Neural progenitor cell (in vitro differentiated cells): ENCODE measurements around the gene ICA1L. TPM values are rescaled to one million over a fixed set of nuclear protein-coding genes. Genes with fewer than 3 reads are reported as not detected.

Source experiments
- DNase-seq: peaks from one replicate; pipeline ENCODE4 v3.0.0-alpha.2; 2016; ENCODE audit warnings: low spot score
- H2AFZ ChIP-seq: fragments of 200-600 bp; sonication (generic); replicated peaks from 2 replicates; pipeline ENCODE4 v1.6.1; 2016; ENCODE audit warnings: antibody characterized with exemption
- H3F3A ChIP-seq: fragments of 200-600 bp; sonication (generic); 2 replicates; pipeline ENCODE4 v1.6.1; 2016; ENCODE audit warnings: antibody characterized with exemption, low read depth
- H3K27ac ChIP-seq: fragments of 200-600 bp; sonication (generic); 2 replicates; pipeline ENCODE4 v1.5.1; 2016; ENCODE audit warnings: mild to moderate bottlenecking
- H3K27me3 ChIP-seq: fragments of 200-600 bp; sonication (generic); 2 replicates; pipeline ENCODE4 v1.6.1; 2016; ENCODE audit warnings: mild to moderate bottlenecking, moderate library complexity
- H3K36me3 ChIP-seq: fragments of 200-600 bp; sonication (generic); 2 replicates; pipeline ENCODE4 v1.5.1; 2016
- H3K4me1 ChIP-seq: fragments of 200-600 bp; sonication (generic); 2 replicates; pipeline ENCODE4 v1.6.1; 2016; ENCODE audit warnings: mixed run types
- H3K4me2 ChIP-seq: fragments of 200-600 bp; sonication (generic); 2 replicates; pipeline ENCODE4 v1.6.1; 2016
- H3K4me3 ChIP-seq: fragments of 200-600 bp; sonication (generic); 2 replicates; pipeline ENCODE4 v1.5.1; 2016
- H3K79me2 ChIP-seq: fragments of 200-600 bp; sonication (generic); 2 replicates; pipeline ENCODE4 v1.6.1; 2016; ENCODE audit warnings: low read depth
- H3K9ac ChIP-seq: fragments of 200-600 bp; sonication (generic); 2 replicates; pipeline ENCODE4 v1.6.1; 2016
- H3K9me3 ChIP-seq: fragments of 200-600 bp; sonication (generic); 2 replicates; pipeline ENCODE4 v1.5.1; 2016; ENCODE audit warnings: low read depth
- H4K20me1 ChIP-seq: fragments of 200-600 bp; sonication (generic); 2 replicates; pipeline ENCODE4 v1.6.1; 2016; ENCODE audit warnings: low read depth
- H3K27ac Mint-ChIP-seq: 3 replicates; pipeline ENCODE4 v1.8.0; 2021; ENCODE audit warnings: mixed read lengths
- H3K27me3 Mint-ChIP-seq: 2 replicates; pipeline ENCODE4 v1.8.0; 2022; ENCODE audit warnings: low read depth, mild to moderate bottlenecking, inconsistent platforms, moderate library complexity, mixed read lengths; ENCODE audit not compliant: insufficient read depth
- H3K36me3 Mint-ChIP-seq: 3 replicates; pipeline ENCODE4 v1.8.0; 2021; ENCODE audit warnings: mixed read lengths
- H3K4me1 Mint-ChIP-seq: 3 replicates; pipeline ENCODE4 v1.8.0; 2021; ENCODE audit warnings: mixed read lengths
- H3K4me3 Mint-ChIP-seq: 3 replicates; pipeline ENCODE4 v1.8.0; 2021; ENCODE audit warnings: mild to moderate bottlenecking, moderate library complexity, mixed read lengths
- H3K9me3 Mint-ChIP-seq: 3 replicates; pipeline ENCODE4 v1.8.0; 2020; ENCODE audit warnings: mixed read lengths
- CTCF ChIP-seq: fragments of 200-600 bp; sonication (generic); IDR thresholded peaks from 2 replicates; pipeline ENCODE4 v1.5.1; 2017; ENCODE audit warnings: antibody characterized with exemption, mild to moderate bottlenecking
- EZH2 ChIP-seq: fragments of 200-600 bp; sonication (generic); IDR thresholded peaks from 2 replicates; pipeline ENCODE4 v1.6.1; 2017; ENCODE audit warnings: antibody characterized with exemption, mild to moderate bottlenecking, moderate library complexity
- EZH2phosphoT487 ChIP-seq: fragments of 200-600 bp; sonication (generic); IDR thresholded peaks from 2 replicates; pipeline ENCODE4 v1.6.1; 2017; ENCODE audit warnings: antibody characterized with exemption
- total RNA-seq: library from RNA; depleted of rRNA; stranded (reverse); fragments of >200 nt; gene quantifications from 2 replicates; pipeline ENCODE4 v1.2.3, GENCODE V29; 2015; ENCODE audit warnings: low replicate concordance

ICA1L gene
- total RNA-seq, 1 donor from 2014 or later: 27.5 TPM

- Histone ChIP-seq H2AFZ (no peak overlapping the region), H3K4me2 (no peak overlapping the region), H3K9ac (no peak overlapping the region), H3K4me1 (no peaks in the 10 kb centered on the region), H3K27me3 (no peaks in the 10 kb centered on the region), H3F3A (no peaks in the 10 kb centered on the region), H3K4me3 (no peak overlapping the region), H4K20me1 (no peaks in the 10 kb centered on the region), H3K36me3 (peaks cover 17% of the 10 kb centered on the region), H3K27ac (no peak overlapping the region), H3K9me3 (no peaks in the 10 kb centered on the region), H3K79me2 (no peaks in the 10 kb centered on the region)
- no peak for TF ChIP-seq EZH2phosphoT487
- no peak for TF ChIP-seq EZH2
- TF ChIP-seq CTCF: no peak
- Mint-ChIP-seq H3K36me3 (peaks cover 41% of the 10 kb centered on the region), H3K9me3 (peaks cover 24% of the 10 kb centered on the region), H3K27me3 (no peaks in the 10 kb centered on the region), H3K27ac (no peak overlapping the region), H3K4me3 (no peak overlapping the region), H3K4me1 (no peaks in the 10 kb centered on the region)
- DNase-seq: no peak
Observed at GRCh38 chr2:202736826-202737225, 134.7 kb downstream of the ICA1L start.

DNA sequence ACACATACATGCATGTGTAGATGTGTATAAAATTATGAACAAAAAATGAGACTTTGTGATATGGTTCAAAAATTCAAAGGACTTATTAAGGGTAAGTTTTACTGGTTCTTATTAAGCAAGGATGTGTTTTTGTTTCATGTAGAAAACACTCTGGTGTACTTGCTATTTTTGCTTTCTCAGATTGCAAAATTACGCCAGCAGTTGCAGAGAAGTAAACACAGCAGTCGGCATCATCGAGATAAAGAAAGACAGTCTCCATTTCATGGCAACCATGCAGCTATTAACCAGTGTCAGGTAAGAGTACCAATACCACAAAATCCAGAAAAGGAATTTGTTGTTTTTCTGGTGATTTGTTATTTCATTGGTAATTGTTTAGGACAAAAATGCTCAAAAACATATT is 145.5 kb downstream of the ICA1L start:
- H3K9ac ChIP-seq: no peak overlapping the region

DNA sequence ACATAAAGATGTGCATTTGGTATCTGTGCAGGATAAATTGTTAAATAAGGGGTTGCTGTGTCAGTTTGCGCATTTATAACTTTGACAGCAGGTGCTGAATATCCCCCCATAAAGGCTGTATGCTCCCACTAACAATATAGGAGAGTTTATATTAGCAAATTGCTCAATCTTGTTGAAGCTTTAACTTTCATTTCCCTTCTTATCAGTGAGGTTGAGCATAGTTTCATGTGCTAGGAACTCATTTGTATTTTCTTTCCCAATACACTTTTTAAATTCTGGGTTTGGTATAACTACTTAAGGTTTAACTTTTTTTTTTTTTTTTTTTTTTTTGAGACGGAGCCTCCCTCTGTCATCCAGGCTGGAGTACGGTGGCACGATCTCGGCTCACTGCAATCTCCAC is 147.8 kb downstream of the ICA1L start:
- H3K36me3 Mint-ChIP-seq: peaks cover 18% of the 10 kb centered on the region
- H3K27me3 Mint-ChIP-seq: no peaks in the 10 kb centered on the region
- Histone ChIP-seq H3F3A (no peaks in the 10 kb centered on the region), H3K4me2 (no peak overlapping the region), H3K27me3 (no peaks in the 10 kb centered on the region), H3K27ac (no peak overlapping the region), H3K4me1 (no peaks in the 10 kb centered on the region), H3K79me2 (peaks cover 38% of the 10 kb centered on the region), H4K20me1 (peaks cover 11% of the 10 kb centered on the region), H3K9me3 (no peaks in the 10 kb centered on the region), H2AFZ (no peak overlapping the region), H3K9ac (no peak overlapping the region), H3K36me3 (peaks cover 4% of the 10 kb centered on the region), H3K4me3 (no peak overlapping the region)
- TF ChIP-seq EZH2: no peak
- TF ChIP-seq CTCF: no peak
- TF ChIP-seq EZH2phosphoT487: no peak
- no peak overlapping the region for H3K27ac Mint-ChIP-seq
- DNase-seq: no peak
- no peak overlapping the region for H3K4me3 Mint-ChIP-seq
- no peaks in the 10 kb centered on the region for H3K4me1 Mint-ChIP-seq
- H3K9me3 Mint-ChIP-seq: peaks cover 1% of the 10 kb centered on the region

More for the DNA sequence above, 145.5 kb downstream of the ICA1L start:
- Histone ChIP-seq H3F3A (no peaks in the 10 kb centered on the region), H3K9me3 (no peaks in the 10 kb centered on the region), H3K27ac (no peak overlapping the region), H3K4me1 (no peaks in the 10 kb centered on the region), H3K4me2 (no peak overlapping the region), H3K79me2 (peaks cover 15% of the 10 kb centered on the region), H4K20me1 (peaks cover 2% of the 10 kb centered on the region), H2AFZ (no peak overlapping the region), H3K36me3 (peaks cover 4% of the 10 kb centered on the region), H3K27me3 (no peaks in the 10 kb centered on the region), H3K4me3 (no peak overlapping the region)
- Mint-ChIP-seq H3K27me3 (no peaks in the 10 kb centered on the region), H3K36me3 (peaks cover 31% of the 10 kb centered on the region), H3K27ac (no peak overlapping the region), H3K4me3 (no peak overlapping the region), H3K9me3 (peaks cover 2% of the 10 kb centered on the region), H3K4me1 (no peaks in the 10 kb centered on the region)
- TF ChIP-seq CTCF (no peak), EZH2 (no peak), EZH2phosphoT487 (no peak)
- DNase-seq: no peak

Other genes with a start within 250 kb of the ICA1L start
- gene FAM117B, start 236.8 kb downstream of the ICA1L start, total RNA-seq: 15.0 and 17.5 TPM in 2 replicates
- gene WDR12, start 39.9 kb upstream of the ICA1L start, total RNA-seq: 54.0 and 58.6 TPM in 2 replicates
- 14.3 and 30.9 TPM in 2 replicates for gene CARF, start 40.5 kb upstream of the ICA1L start, total RNA-seq
- 10.3 and 10.4 TPM in 2 replicates for gene NBEAL1, start 143.1 kb upstream of the ICA1L start, total RNA-seq